ENCODE data around the gene DRICH1. TPM values are rescaled to one million over a fixed set of nuclear protein-coding genes. Genes with fewer than 3 reads are reported as not detected.

The DRICH1 gene
- total RNA-seq, 1 donor from 2014 or later, result not detected

DNA sequence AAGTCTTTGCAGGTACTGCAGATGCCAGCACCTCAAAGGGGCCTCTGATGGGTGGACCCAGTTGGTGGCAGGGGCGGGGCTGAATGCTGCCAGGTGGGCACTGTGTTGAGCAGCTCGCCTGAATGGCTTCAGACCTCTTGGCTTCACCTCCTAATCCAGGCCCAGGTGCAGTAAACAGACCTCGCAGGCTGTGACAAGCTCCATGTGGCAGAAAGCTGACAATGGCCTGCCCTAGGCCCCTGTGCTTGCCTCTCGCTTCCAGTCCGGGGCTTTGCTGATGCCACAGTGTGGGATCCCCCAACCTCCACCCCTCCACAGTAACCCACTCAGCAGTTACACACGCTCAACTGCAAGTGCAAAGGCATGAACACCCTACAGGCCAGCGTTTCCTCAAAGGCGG lies 61.4 kb downstream of the DRICH1 start:
- DNase-seq (ENCODE audit: low spot score), result no peak
- Mint-ChIP-seq H3K27me3 (ENCODE audit: unreplicated experiment) (peaks cover 9% of the 10 kb centered on the region), H3K4me3 (ENCODE audit: unreplicated experiment) (no peak overlapping the region), H3K9me3 (ENCODE audit: unreplicated experiment) (no peaks in the 10 kb centered on the region), H3K36me3 (ENCODE audit: low read depth, unreplicated experiment) (peaks cover 6% of the 10 kb centered on the region), H3K27ac (ENCODE audit: unreplicated experiment) (no peak overlapping the region), H3K4me1 (ENCODE audit: unreplicated experiment) (no peaks in the 10 kb centered on the region)
- TF ChIP-seq, protein P1, sequence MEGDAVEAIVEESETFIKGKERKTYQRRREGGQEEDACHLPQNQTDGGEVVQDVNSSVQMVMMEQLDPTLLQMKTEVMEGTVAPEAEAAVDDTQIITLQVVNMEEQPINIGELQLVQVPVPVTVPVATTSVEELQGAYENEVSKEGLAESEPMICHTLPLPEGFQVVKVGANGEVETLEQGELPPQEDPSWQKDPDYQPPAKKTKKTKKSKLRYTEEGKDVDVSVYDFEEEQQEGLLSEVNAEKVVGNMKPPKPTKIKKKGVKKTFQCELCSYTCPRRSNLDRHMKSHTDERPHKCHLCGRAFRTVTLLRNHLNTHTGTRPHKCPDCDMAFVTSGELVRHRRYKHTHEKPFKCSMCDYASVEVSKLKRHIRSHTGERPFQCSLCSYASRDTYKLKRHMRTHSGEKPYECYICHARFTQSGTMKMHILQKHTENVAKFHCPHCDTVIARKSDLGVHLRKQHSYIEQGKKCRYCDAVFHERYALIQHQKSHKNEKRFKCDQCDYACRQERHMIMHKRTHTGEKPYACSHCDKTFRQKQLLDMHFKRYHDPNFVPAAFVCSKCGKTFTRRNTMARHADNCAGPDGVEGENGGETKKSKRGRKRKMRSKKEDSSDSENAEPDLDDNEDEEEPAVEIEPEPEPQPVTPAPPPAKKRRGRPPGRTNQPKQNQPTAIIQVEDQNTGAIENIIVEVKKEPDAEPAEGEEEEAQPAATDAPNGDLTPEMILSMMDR (IDR thresholded peaks at IDR 0.05; ENCODE audit: unreplicated experiment), result no peak

DNA sequence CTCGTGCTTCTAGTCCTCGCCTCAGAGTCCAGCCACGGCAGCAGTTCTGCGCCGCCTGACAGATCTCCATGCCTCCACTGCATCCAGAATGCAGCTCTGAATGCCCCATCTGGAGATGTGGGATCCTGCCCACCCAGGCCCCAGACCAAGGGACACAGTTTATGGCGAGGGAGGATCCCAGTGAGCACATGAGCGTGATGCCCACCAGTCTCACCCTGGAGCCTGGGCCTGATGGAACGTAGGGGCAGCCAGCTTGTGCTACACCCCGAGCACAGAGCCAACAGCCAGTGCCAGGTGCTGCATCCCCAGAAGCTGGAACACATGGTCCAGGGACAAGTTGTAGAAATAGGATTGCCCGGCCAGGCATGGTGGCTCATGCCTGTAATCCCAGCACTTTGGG lies 62.4 kb downstream of the DRICH1 start:
- H3K4me3 Mint-ChIP-seq (ENCODE audit: unreplicated experiment), result no peak overlapping the region
- peaks cover 6% of the 10 kb centered on the region for H3K36me3 Mint-ChIP-seq (ENCODE audit: low read depth, unreplicated experiment)
- TF ChIP-seq, protein P1 (IDR thresholded peaks at IDR 0.05; ENCODE audit: unreplicated experiment), result no peak
- no peak for DNase-seq (ENCODE audit: low spot score)
- no peaks in the 10 kb centered on the region for H3K4me1 Mint-ChIP-seq (ENCODE audit: unreplicated experiment)
- H3K9me3 Mint-ChIP-seq (ENCODE audit: unreplicated experiment), result no peaks in the 10 kb centered on the region
- H3K27me3 Mint-ChIP-seq (ENCODE audit: unreplicated experiment), result peaks cover 14% of the 10 kb centered on the region
- no peak overlapping the region for H3K27ac Mint-ChIP-seq (ENCODE audit: unreplicated experiment)

DNA sequence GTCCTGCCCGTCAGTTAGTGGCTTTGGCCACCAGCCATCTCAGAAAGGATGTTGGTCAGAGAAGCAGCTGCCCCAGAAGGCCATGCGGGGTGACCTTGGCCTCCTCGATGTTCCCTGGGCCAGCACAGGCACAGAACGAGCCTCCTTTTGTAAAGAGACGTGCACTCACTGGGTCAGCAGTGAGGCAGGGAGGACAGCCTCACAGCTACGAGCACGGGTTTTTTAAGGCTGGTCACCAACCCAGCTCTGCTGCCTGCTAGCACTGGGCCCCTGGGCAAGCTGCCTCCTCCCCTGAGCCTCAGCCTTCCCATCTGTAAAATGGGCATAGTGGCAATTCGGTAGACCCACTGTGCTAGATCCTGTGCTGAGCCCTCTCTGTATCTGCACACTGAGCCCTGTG lies 62.8 kb downstream of the DRICH1 start:
- DNase-seq (ENCODE audit: low spot score), result no peak
- no peaks in the 10 kb centered on the region for H3K4me1 Mint-ChIP-seq (ENCODE audit: unreplicated experiment)
- peaks cover 6% of the 10 kb centered on the region for H3K36me3 Mint-ChIP-seq (ENCODE audit: low read depth, unreplicated experiment)
- H3K9me3 Mint-ChIP-seq (ENCODE audit: unreplicated experiment), result no peaks in the 10 kb centered on the region
- H3K27ac Mint-ChIP-seq (ENCODE audit: unreplicated experiment), result no peak overlapping the region
- no peak overlapping the region for H3K4me3 Mint-ChIP-seq (ENCODE audit: unreplicated experiment)
- TF ChIP-seq, protein P1 (IDR thresholded peaks at IDR 0.05; ENCODE audit: unreplicated experiment), result no peak
- peaks cover 15% of the 10 kb centered on the region for H3K27me3 Mint-ChIP-seq (ENCODE audit: unreplicated experiment)

DNA sequence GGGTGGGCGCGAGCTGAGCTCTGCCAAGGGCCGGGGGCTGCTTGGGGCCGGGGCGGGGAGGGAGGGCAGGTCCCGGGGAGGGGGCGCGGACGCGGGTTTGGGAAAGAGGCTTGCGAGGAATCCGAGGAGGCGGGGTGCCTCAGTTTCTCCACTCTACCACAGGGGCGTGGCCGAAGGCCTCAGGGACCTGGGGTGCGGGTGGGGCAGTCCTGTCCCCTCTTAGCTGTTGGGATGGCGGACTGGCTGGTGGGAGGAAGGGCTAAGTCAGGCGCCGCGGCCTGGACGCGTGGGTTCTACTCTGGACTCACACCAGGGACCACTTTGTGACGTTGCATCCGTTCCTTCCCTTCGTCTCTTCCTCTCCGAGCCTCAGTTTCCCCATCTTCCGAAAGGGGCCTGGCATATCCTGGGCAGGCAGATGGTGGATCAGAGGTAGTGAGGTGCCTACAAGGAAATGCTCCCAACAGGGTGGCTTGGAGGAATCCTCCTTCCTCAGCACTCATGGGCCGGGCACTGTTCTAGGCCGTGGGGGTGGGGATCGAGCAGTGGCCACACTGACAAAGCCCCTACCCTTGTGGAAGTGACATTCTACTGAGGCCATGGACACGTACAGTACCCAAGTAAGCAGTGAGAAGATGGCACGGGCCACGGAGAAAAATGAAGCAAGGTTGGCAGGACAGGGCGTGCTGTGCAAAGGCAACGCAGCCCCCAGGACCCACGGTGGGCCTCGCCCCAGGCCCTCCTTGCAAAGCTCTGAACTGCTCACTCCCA lies 65.2 kb downstream of the DRICH1 start:
- Mint-ChIP-seq H3K36me3 (ENCODE audit: low read depth, unreplicated experiment) (peaks cover 2% of the 10 kb centered on the region), H3K4me3 (ENCODE audit: unreplicated experiment) (peak overlapping the region; percentile 42), H3K9me3 (ENCODE audit: unreplicated experiment) (no peaks in the 10 kb centered on the region), H3K4me1 (ENCODE audit: unreplicated experiment) (no peaks in the 10 kb centered on the region), H3K27ac (ENCODE audit: unreplicated experiment) (peak overlapping the region; percentile 13), H3K27me3 (ENCODE audit: unreplicated experiment) (peaks cover 17% of the 10 kb centered on the region)
- TF ChIP-seq, protein P1 (IDR thresholded peaks at IDR 0.05; ENCODE audit: unreplicated experiment), result no peak
- no peak for DNase-seq (ENCODE audit: low spot score)

DNA sequence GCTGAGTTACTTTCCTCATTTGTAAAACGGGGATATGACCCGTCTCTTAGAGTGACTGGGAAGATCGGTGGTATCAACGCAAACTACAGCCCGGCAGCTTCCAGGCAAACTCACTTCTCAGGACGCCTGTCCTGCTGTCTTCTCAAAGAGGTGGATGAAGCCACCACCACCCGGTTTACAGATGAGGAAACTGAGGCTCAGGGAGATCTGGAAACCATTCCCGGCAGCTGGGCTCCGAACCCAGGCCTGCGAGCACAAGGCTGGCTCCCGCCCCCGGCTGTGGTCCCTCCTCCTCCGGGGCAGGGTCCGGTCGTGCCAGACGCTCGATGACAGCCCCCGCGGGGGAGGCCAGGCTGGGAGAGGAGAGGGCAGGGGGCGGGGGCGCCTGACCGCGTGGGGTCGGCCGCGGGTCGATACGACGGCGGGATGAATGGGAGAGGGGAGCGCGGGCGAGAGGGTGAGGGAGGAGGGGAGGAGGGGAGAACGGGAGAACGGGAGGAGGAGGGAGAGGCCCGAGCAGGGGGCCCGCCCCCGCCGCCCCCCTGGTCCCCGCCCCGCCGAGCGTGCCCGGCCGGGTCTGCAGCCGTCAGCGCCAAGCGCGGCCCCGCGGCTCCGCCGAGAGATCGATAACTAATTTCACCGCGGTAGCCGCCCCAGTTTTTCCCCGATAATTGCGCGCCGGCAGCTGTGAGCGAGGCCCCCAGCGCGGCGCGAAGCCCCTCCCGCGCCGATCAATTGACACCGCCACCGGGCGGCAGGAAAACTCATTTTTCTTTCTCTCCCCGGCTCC lies 66.0 kb downstream of the DRICH1 start:
- Mint-ChIP-seq H3K4me1 (ENCODE audit: unreplicated experiment) (no peaks in the 10 kb centered on the region), H3K36me3 (ENCODE audit: low read depth, unreplicated experiment) (no peaks in the 10 kb centered on the region), H3K27ac (ENCODE audit: unreplicated experiment) (no peak overlapping the region), H3K27me3 (ENCODE audit: unreplicated experiment) (peaks cover 17% of the 10 kb centered on the region), H3K9me3 (ENCODE audit: unreplicated experiment) (no peaks in the 10 kb centered on the region), H3K4me3 (ENCODE audit: unreplicated experiment) (peak overlapping the region; percentile 83)
- peak; percentile 22 for DNase-seq (ENCODE audit: low spot score)
- TF ChIP-seq, protein P1 (IDR thresholded peaks at IDR 0.05; ENCODE audit: unreplicated experiment), result no peak

Data from endothelial cell (in vitro differentiated cells).